ENCODE data around the gene PGAM1.
"Not testable (repeated sequence)": the region's sequence is repeated elsewhere in the genome, so short reads cannot be mapped to it uniquely, and the experiment has no call there.

PGAM1 gene

GRCh38 chr10:97408496-97408992 is 17.4 kb upstream of the PGAM1 start:
- no peak for DNase-seq

- no peak for DNase-seq
These were observed 14.6 kb upstream of the PGAM1 start for GRCh38 chr10:97411406-97411805.

- DNase-seq, result no peak
These were observed 13.1 kb upstream of the PGAM1 start for GRCh38 chr10:97412891-97413304.

GRCh38 chr10:97416565-97416964 is 9.4 kb upstream of the PGAM1 start:
- no peak for DNase-seq

- not testable (repeated sequence) for DNase-seq
These were observed 2.3 kb upstream of the PGAM1 start for GRCh38 chr10:97423757-97424098.

- peak; percentile 1 for DNase-seq
These were observed 982 bp downstream of the PGAM1 start for GRCh38 chr10:97426776-97427570.

GRCh38 chr10:97427571-97428179 is 1.7 kb downstream of the PGAM1 start:
- DNase-seq, result no peak

- no peak for DNase-seq
These were observed 2.6 kb downstream of the PGAM1 start for GRCh38 chr10:97428572-97428981.

GRCh38 chr10:97434055-97434454 is 8.1 kb downstream of the PGAM1 start:
- DNase-seq, result no peak

GRCh38 chr10:97434557-97434956 is 8.6 kb downstream of the PGAM1 start:
- no peak for DNase-seq

GRCh38 chr10:97435211-97435610 is 9.2 kb downstream of the PGAM1 start:
- no peak for DNase-seq

GRCh38 chr10:97442277-97442676 is 16.3 kb downstream of the PGAM1 start:
- DNase-seq, result no peak

GRCh38 chr10:97444212-97444611 is 18.2 kb downstream of the PGAM1 start:
- DNase-seq, result no peak

- DNase-seq, result no peak
These were observed 19.3 kb downstream of the PGAM1 start for GRCh38 chr10:97445357-97445721.

- DNase-seq, result peak; percentile 94
These were observed 20.0 kb downstream of the PGAM1 start, which contains the start of the genes EXOSC1 and ZDHHC16 for GRCh38 chr10:97445722-97446639. Gene EXOSC1 (minus strand): TSS chr10:97446006. CDS start chr10:97445985, 21 bp downstream. Gene ZDHHC16 (plus strand): TSS chr10:97446175. CDS start chr10:97451676, 5,501 bp downstream.

GRCh38 chr10:97450828-97451227 is 24.8 kb downstream of the PGAM1 start:
- no peak for DNase-seq

GRCh38 chr10:97451605-97452004 is 25.6 kb downstream of the PGAM1 start:
- DNase-seq, result no peak

- DNase-seq, result no peak
These were observed 26.4 kb downstream of the PGAM1 start for GRCh38 chr10:97452352-97452751.

GRCh38 chr10:97454330-97455036 is 28.5 kb downstream of the PGAM1 start:
- DNase-seq, result no peak

GRCh38 chr10:97456034-97456685 is 30.2 kb downstream of the PGAM1 start:
- no peak for DNase-seq

- DNase-seq, result no peak
These were observed 30.7 kb downstream of the PGAM1 start for GRCh38 chr10:97456686-97457065.

- DNase-seq, result no peak
These were observed 33.1 kb downstream of the PGAM1 start for GRCh38 chr10:97459111-97459510.
